ENCODE data around the gene GRAMD1B. TPM values are rescaled to one million over a fixed set of nuclear protein-coding genes. Genes with fewer than 3 reads are reported as not detected.

GRAMD1B gene
- total RNA-seq, 2 donors from 2014 or later: 1.7 to 1.9 TPM

DNA sequence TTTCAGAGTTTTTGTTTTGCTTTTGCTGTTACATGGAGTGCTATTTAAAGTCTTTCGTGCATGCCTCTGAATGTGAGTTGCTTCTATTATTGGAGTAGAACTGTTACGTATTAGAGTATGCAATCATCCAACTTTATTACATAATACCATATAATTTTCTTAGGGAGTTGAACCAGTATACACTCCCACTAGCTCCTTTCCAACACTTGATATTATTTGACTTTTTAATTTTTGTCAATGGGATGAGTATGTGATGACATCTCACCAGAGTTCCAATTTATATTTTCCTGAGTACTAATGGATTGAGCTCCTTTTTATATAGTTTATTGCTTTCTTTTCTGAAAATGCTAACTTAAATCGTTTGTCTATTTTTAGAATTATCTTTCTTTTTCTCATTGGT lies 90.9 kb downstream of the GRAMD1B start:
- no peaks in the 10 kb centered on the region for H3K9me3 ChIP-seq
- H3K27ac ChIP-seq: no peak overlapping the region
- H3K4me3 ChIP-seq: no peak overlapping the region
- intact Hi-C loops (cut with DNase I): no loop called here
- H3K27me3 ChIP-seq: no peaks in the 10 kb centered on the region
- H3K4me1 ChIP-seq: no peaks in the 10 kb centered on the region
- TF ChIP-seq, protein P1, sequence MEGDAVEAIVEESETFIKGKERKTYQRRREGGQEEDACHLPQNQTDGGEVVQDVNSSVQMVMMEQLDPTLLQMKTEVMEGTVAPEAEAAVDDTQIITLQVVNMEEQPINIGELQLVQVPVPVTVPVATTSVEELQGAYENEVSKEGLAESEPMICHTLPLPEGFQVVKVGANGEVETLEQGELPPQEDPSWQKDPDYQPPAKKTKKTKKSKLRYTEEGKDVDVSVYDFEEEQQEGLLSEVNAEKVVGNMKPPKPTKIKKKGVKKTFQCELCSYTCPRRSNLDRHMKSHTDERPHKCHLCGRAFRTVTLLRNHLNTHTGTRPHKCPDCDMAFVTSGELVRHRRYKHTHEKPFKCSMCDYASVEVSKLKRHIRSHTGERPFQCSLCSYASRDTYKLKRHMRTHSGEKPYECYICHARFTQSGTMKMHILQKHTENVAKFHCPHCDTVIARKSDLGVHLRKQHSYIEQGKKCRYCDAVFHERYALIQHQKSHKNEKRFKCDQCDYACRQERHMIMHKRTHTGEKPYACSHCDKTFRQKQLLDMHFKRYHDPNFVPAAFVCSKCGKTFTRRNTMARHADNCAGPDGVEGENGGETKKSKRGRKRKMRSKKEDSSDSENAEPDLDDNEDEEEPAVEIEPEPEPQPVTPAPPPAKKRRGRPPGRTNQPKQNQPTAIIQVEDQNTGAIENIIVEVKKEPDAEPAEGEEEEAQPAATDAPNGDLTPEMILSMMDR (IDR thresholded peaks at IDR 0.05): no peak
- H3K9ac ChIP-seq (ENCODE audit: low read depth in 2 of 2, low read length in 2 of 2): no peak overlapping the region
- DNase-seq: no peak
- H3K36me3 ChIP-seq: no peaks in the 10 kb centered on the region

DNA sequence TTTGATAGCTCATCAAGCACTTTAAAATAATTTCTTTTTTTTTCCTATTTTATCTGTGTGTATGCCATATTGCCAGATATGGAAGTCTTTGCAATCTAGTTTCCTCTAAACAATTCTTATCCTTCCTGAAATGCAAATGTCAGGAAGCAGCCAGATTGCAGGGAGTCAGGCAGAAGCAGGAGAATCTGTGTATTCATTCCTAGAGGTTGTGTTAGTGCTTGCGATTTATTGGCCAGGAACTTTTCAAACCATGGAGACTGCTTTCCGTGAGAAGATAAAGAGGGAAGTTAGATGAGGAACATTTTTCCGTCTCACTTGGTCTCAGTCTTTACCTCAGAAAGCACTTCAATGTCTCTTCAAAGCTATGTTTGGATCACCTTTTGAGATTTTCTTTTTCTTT lies 91.9 kb downstream of the GRAMD1B start:
- H3K4me1 ChIP-seq: no peaks in the 10 kb centered on the region
- H3K27me3 ChIP-seq: no peaks in the 10 kb centered on the region
- no peaks in the 10 kb centered on the region for H3K9me3 ChIP-seq
- intact Hi-C loops (cut with DNase I): no loop called here
- DNase-seq: no peak
- TF ChIP-seq, protein P1 (IDR thresholded peaks at IDR 0.05): no peak
- H3K36me3 ChIP-seq: no peaks in the 10 kb centered on the region
- H3K4me3 ChIP-seq: no peak overlapping the region
- H3K9ac ChIP-seq (ENCODE audit: low read depth in 2 of 2, low read length in 2 of 2): no peak overlapping the region
- no peak overlapping the region for H3K27ac ChIP-seq

DNA sequence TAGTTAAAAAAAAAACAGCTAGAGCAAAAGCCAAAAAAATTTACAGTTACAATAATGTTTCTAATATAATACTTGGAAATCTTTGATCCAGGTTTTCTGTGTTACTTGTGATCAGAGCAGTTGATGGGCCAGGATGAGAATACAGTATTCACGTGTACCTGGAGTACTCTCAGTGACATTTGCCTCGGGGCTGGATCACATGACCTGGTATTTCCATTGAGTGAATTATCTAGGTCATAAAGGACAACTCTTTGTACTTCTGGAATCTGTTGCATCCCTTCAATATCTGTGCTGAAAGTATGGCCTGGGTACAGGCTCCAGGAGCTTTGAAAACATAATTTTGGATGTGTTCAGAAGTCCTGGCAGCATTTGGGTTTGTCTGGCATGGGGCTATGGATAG lies 93.5 kb downstream of the GRAMD1B start:
- Histone ChIP-seq H3K36me3 (no peaks in the 10 kb centered on the region), H3K27ac (no peak overlapping the region), H3K4me1 (no peaks in the 10 kb centered on the region), H3K9me3 (no peaks in the 10 kb centered on the region), H3K4me3 (no peak overlapping the region), H3K9ac (ENCODE audit: low read depth in 2 of 2, low read length in 2 of 2) (no peak overlapping the region), H3K27me3 (no peaks in the 10 kb centered on the region)
- TF ChIP-seq, protein P1 (IDR thresholded peaks at IDR 0.05): no peak
- intact Hi-C loops (cut with DNase I): no loop called here
- no peak for DNase-seq

DNA sequence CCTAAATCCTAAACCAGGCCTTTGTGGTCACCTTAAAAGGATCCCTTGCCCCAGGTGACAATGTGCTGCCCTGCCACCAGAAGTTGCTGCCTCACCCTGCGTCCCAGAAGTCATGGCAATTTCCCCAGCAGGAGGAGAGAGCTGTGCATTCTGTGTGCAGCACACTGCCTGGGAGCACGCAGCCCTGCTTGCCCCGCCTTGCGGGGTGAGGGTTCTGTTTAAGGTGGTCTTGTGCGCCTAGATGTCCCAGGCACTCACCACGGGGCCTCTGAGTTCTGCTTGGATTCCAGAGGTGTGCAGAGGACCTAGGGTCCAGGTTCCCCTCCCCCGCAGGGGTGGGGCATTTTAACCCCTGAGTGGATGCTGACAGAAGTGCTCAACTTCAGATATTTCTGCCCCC lies 95.0 kb downstream of the GRAMD1B start:
- intact Hi-C loops (cut with DNase I): no loop called here
- no peak for DNase-seq
- Histone ChIP-seq H3K27me3 (no peaks in the 10 kb centered on the region), H3K27ac (no peak overlapping the region), H3K9me3 (no peaks in the 10 kb centered on the region), H3K4me1 (no peaks in the 10 kb centered on the region), H3K4me3 (no peak overlapping the region), H3K36me3 (no peaks in the 10 kb centered on the region), H3K9ac (ENCODE audit: low read depth in 2 of 2, low read length in 2 of 2) (no peak overlapping the region)
- TF ChIP-seq, protein P1 (IDR thresholded peaks at IDR 0.05): no peak

DNA sequence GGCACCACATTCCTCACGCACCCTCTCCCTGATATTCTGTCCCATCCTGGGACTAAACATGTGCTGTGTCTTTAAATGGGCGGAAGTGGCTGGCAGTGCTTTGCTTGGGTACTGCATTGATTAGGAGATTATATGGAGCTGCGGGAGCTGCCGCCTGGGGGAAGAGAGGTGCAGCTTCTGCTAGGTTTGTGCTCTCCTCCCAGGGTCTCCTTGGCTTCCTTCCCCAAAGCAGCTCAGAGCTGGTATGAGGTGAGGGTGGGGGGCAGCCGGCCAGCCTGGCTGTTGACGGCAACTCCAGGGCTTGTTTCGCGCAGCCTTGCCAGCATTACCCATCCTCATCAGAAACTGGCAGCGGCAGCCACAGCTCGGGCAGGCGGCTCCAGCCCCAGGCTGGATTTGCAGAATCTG lies 95.4 kb downstream of the GRAMD1B start:
- Histone ChIP-seq H3K4me3 (no peak overlapping the region), H3K9ac (ENCODE audit: low read depth in 2 of 2, low read length in 2 of 2) (no peak overlapping the region)
- TF ChIP-seq, protein P1 (IDR thresholded peaks at IDR 0.05): no peak

More for the DNA sequence above, 95.4 kb downstream of the GRAMD1B start:
- Histone ChIP-seq H3K9me3 (no peaks in the 10 kb centered on the region), H3K36me3 (no peaks in the 10 kb centered on the region), H3K27me3 (no peaks in the 10 kb centered on the region), H3K27ac (no peak overlapping the region), H3K4me1 (no peaks in the 10 kb centered on the region)
- no peak for DNase-seq
- intact Hi-C loops (cut with DNase I): no loop called here
